ENCODE results near the gene CACTIN.

The CACTIN gene

GRCh38 chr19:3591876-3592613 lies 34.5 kb downstream of the CACTIN start:
- TF ChIP-seq TAF1 (IDR thresholded peaks at IDR 0.05; ENCODE audit: borderline replicate concordance, insufficient read depth, low read length) (no peak), REST (IDR thresholded peaks at IDR 0.05; ENCODE audit: insufficient read depth in 1 of 2, low read depth in 2 of 2, low read length in 2 of 2) (no peak), SIN3A (IDR thresholded peaks at IDR 0.05; ENCODE audit: borderline replicate concordance, insufficient read depth, low read length) (no peak), FOXP2 (optimal IDR thresholded peaks at IDR 0.05; ENCODE audit: borderline replicate concordance, extremely low read depth, extremely low read length, insufficient read depth) (no peak), POLR2AphosphoS5 (IDR thresholded peaks at IDR 0.05; ENCODE audit: low read depth, low read length) (no peak)

- TF ChIP-seq TAF1 (IDR thresholded peaks at IDR 0.05; ENCODE audit: borderline replicate concordance, insufficient read depth, low read length) (no peak), POLR2AphosphoS5 (IDR thresholded peaks at IDR 0.05; ENCODE audit: low read depth, low read length) (no peak), REST (IDR thresholded peaks at IDR 0.05; ENCODE audit: insufficient read depth in 1 of 2, low read depth in 2 of 2, low read length in 2 of 2) (no peak; a peak in 1 of 4 replicates), FOXP2 (optimal IDR thresholded peaks at IDR 0.05; ENCODE audit: borderline replicate concordance, extremely low read depth, extremely low read length, insufficient read depth) (no peak), SIN3A (IDR thresholded peaks at IDR 0.05; ENCODE audit: borderline replicate concordance, insufficient read depth, low read length) (no peak)
Measured at GRCh38 chr19:3590991-3591659, 35.5 kb downstream of the CACTIN start.

- TF ChIP-seq POLR2AphosphoS5 (IDR thresholded peaks at IDR 0.05; ENCODE audit: low read depth, low read length) (no peak), REST (IDR thresholded peaks at IDR 0.05; ENCODE audit: insufficient read depth in 1 of 2, low read depth in 2 of 2, low read length in 2 of 2) (no peak), FOXP2 (optimal IDR thresholded peaks at IDR 0.05; ENCODE audit: borderline replicate concordance, extremely low read depth, extremely low read length, insufficient read depth) (no peak), SIN3A (IDR thresholded peaks at IDR 0.05; ENCODE audit: borderline replicate concordance, insufficient read depth, low read length) (no peak), TAF1 (IDR thresholded peaks at IDR 0.05; ENCODE audit: borderline replicate concordance, insufficient read depth, low read length) (no peak)
Measured at GRCh38 chr19:3589949-3590348, 36.6 kb downstream of the CACTIN start.

- TF ChIP-seq FOXP2 (optimal IDR thresholded peaks at IDR 0.05; ENCODE audit: borderline replicate concordance, extremely low read depth, extremely low read length, insufficient read depth), result no peak
- TF ChIP-seq POLR2AphosphoS5 (IDR thresholded peaks at IDR 0.05; ENCODE audit: low read depth, low read length), result no peak
- no peak for TF ChIP-seq SIN3A (IDR thresholded peaks at IDR 0.05; ENCODE audit: borderline replicate concordance, insufficient read depth, low read length)
- no peak for TF ChIP-seq TAF1 (IDR thresholded peaks at IDR 0.05; ENCODE audit: borderline replicate concordance, insufficient read depth, low read length)
- TF ChIP-seq REST (IDR thresholded peaks at IDR 0.05; ENCODE audit: insufficient read depth in 1 of 2, low read depth in 2 of 2, low read length in 2 of 2), result no peak
Measured at GRCh38 chr19:3589439-3589838, 37.2 kb downstream of the CACTIN start.
